Measurements from ENCODE around the gene CCDC91. TPM values are rescaled to one million over a fixed set of nuclear protein-coding genes. Genes with fewer than 3 reads are reported as not detected.

Gene CCDC91
- total and polyA plus RNA-seq, 11 donors = 24.9 to 62.1 (median 51.8) TPM

DNA sequence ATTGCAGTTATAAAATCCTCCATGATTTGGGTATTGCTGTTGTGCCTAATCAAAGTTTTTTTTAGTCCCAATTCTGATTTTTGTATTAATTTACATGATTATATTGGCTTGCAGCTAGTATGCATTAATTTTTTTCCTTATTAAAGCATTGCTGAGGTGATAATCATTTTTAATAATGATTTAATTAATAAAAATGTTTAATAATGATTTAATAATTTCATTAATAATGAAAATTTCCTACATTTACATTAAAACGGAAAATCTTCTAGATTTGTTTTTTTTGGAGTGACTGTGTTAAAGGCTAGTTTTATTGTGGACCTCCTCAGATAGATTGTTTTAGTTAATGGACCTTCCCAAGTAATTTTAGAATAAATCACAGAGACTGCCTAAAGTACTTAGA is 79.6 kb downstream of the CCDC91 start:
- TF ChIP-seq POLR2A (IDR thresholded peaks at IDR 0.05) = no peak
- TF ChIP-seq, protein P1, sequence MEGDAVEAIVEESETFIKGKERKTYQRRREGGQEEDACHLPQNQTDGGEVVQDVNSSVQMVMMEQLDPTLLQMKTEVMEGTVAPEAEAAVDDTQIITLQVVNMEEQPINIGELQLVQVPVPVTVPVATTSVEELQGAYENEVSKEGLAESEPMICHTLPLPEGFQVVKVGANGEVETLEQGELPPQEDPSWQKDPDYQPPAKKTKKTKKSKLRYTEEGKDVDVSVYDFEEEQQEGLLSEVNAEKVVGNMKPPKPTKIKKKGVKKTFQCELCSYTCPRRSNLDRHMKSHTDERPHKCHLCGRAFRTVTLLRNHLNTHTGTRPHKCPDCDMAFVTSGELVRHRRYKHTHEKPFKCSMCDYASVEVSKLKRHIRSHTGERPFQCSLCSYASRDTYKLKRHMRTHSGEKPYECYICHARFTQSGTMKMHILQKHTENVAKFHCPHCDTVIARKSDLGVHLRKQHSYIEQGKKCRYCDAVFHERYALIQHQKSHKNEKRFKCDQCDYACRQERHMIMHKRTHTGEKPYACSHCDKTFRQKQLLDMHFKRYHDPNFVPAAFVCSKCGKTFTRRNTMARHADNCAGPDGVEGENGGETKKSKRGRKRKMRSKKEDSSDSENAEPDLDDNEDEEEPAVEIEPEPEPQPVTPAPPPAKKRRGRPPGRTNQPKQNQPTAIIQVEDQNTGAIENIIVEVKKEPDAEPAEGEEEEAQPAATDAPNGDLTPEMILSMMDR (IDR thresholded peaks at IDR 0.05) = no peak
- Histone ChIP-seq H3K9me3 (peaks cover 0 to 34% (median 12%) of the 10 kb centered on the region in 12 donors), H3K4me3 (no peak overlapping the region), H3K27me3 (no peaks in the 10 kb centered on the region), H3K36me3 (peaks cover 0 to 15% (median 3%) of the 10 kb centered on the region in 9 donors), H3K27ac (no peak overlapping the region), H3K4me1 (no peaks in the 10 kb centered on the region)
- intact Hi-C loops (cut with DNase I) = no loop called here
- ATAC-seq (no peak), DNase-seq (no peak)
- WGBS, 4 donors = 93 to 100% (median 95%) methylated on average over 1 of the region's 1 CpG

DNA sequence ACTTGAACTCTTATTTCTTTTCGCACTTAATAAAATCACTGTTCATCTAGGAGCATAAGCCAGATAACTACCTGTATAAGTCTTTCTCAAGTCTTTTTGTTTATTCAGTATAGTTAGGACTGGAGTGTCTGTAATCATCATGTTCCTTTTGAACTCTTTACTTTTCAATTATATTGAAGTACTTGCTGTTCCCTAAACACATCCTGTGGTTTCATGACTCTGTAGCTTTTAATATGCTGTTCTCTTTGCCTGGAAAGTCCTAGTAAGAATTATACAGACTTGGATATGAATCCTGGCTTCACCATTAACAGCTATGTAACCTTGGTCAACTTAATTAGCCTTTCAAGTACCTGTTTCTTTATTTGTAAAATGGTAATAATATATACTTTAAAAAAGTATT is 88.2 kb downstream of the CCDC91 start:
- no peaks in the 10 kb centered on the region for H3K4me1 ChIP-seq
- H3K36me3 ChIP-seq = no peaks in the 10 kb centered on the region
- ATAC-seq (no peak), DNase-seq (no peak)
- intact Hi-C loops (cut with DNase I) = no loop called here
- H3K27ac ChIP-seq = no peak overlapping the region
- no peaks in the 10 kb centered on the region for H3K27me3 ChIP-seq
- 92 to 98% (median 98%) methylated on average over 1 of the region's 1 CpG for WGBS, 4 donors
- H3K9me3 ChIP-seq = peaks cover 0 to 17% (median 10%) of the 10 kb centered on the region in 12 donors
- no peak overlapping the region for H3K4me3 ChIP-seq
- no peak for TF ChIP-seq POLR2A (IDR thresholded peaks at IDR 0.05)
- TF ChIP-seq, protein P1 (IDR thresholded peaks at IDR 0.05) = no peak

DNA sequence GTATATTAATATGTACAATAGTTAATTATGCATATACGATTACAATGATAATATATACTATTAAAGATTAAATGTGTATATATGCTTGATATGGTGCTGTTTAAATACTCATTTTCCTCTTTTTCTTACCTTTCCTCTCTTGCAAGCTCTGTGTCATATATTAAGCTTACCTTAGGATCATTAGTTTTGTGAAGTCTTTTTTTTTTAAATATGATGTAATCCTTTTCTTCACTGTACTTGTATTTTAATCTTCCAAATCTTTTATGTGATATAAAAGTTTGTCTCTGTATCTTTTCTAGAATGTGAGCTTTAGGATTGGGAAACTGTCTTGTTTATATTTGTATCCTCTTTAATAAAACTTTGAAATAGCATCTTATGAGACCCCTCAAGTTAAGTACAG is 88.7 kb downstream of the CCDC91 start:
- Histone ChIP-seq H3K27me3 (no peaks in the 10 kb centered on the region), H3K27ac (no peak overlapping the region), H3K9me3 (peaks cover 0 to 21% (median 13%) of the 10 kb centered on the region in 12 donors), H3K36me3 (no peaks in the 10 kb centered on the region), H3K4me1 (no peaks in the 10 kb centered on the region), H3K4me3 (no peak overlapping the region)
- WGBS, 4 donors = 96 to 100% (median 99%) methylated on average over 1 of the region's 1 CpG
- ATAC-seq (no peak), DNase-seq (no peak)
- TF ChIP-seq POLR2A (IDR thresholded peaks at IDR 0.05) = no peak
- TF ChIP-seq, protein P1 (IDR thresholded peaks at IDR 0.05) = no peak
- intact Hi-C loops (cut with DNase I) = no loop called here

DNA sequence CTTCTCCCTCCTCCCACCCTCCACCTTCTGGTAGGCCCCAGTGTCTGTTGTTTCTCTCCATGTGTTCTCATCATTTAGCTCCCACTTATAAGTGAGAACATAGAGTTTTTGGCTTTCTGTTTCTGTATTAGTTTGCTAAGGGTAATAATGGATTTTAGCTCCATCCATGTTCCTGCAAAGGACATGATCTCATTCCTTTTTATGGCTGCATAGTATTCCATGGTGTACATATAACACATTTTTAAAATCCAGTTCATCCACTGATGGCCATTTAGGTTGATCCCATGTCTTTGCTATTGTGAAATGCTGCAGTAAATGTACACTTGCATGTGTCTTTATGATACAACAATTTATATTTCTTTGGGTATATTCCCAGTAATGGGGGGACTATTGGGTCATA is 96.1 kb downstream of the CCDC91 start:
- Histone ChIP-seq H3K9me3 (peaks cover 0 to 80% (median 35%) of the 10 kb centered on the region in 12 donors), H3K36me3 (no peaks in the 10 kb centered on the region), H3K27me3 (no peaks in the 10 kb centered on the region), H3K27ac (no peak overlapping the region), H3K4me1 (no peaks in the 10 kb centered on the region), H3K4me3 (no peak overlapping the region)
- TF ChIP-seq POLR2A (IDR thresholded peaks at IDR 0.05) = no peak
- TF ChIP-seq, protein P1 (IDR thresholded peaks at IDR 0.05) = no peak
- no peak for DNase-seq
- ATAC-seq = no peak
- intact Hi-C loops (cut with DNase I) = no loop called here
